Panc1 (cell line): ENCODE data around the gene SLC34A1. TPM values are rescaled to one million over a fixed set of nuclear protein-coding genes. Genes with fewer than 3 reads are reported as not detected.

Source experiments
- ATAC-seq: fragments of 200-7000 bp; cut with Tn5 transposase; 2 replicates; pipeline ENCODE4 v1.9.1; 2020; ENCODE audit warnings: mild to moderate bottlenecking, moderate library complexity
- BruUV-seq: library from RNA; stranded (reverse); fragments of 400-500 nt; replicated peaks from 2 replicates; lab custom pipeline; 2021; lab: Mats Ljungman, UMichigan
- CTCF ChIA-PET: fragments of 300-600 bp; sonication (Branson Sonifier 250); formaldehyde crosslinking; loops from one replicate; lab custom pipeline; 2022; ENCODE audit warnings: antibody characterized with exemption; lab: Charles Lee
- POLR2A ChIA-PET: fragments of 300-600 bp; sonication (Branson Sonifier 250); formaldehyde crosslinking; loops from one replicate; lab custom pipeline; 2022; ENCODE audit warnings: antibody characterized with exemption; lab: Charles Lee
- DNase-seq: peaks from one replicate; pipeline ENCODE4 v3.0.0-alpha.2; 2010; ENCODE audit warnings: low read depth, low spot score
- H3K27ac ChIP-seq: 2 replicates; pipeline ENCODE4 v1.5.1; 2011; ENCODE audit warnings: mild to moderate bottlenecking, low read length, inconsistent platforms
- H3K27me3 ChIP-seq: fragments of 200-500 bp; sonication (Bioruptor generic); 2 replicates; pipeline ENCODE4 v1.6.0; 2014; ENCODE audit warnings: low read length, inconsistent platforms; ENCODE audit not compliant: control insufficient read depth, insufficient read depth
- H3K36me3 ChIP-seq: fragments of 200-500 bp; sonication (Bioruptor generic); 2 replicates; pipeline ENCODE4 v1.5.1; 2014; ENCODE audit warnings: inconsistent platforms, mild to moderate bottlenecking, low read length, moderate library complexity; ENCODE audit not compliant: control insufficient read depth, insufficient read depth
- H3K4me1 ChIP-seq: 2 replicates; pipeline ENCODE4 v1.5.1; 2011; ENCODE audit warnings: inconsistent platforms, mild to moderate bottlenecking, low read length, moderate library complexity; ENCODE audit not compliant: control insufficient read depth, insufficient read depth
- H3K4me3 ChIP-seq, 2 experiments: 2 replicates each; pipeline ENCODE4 v1.5.1; 2011 to 2012; ENCODE audit warnings: low read depth in 2 of 2, low read length in 2 of 2, mild to moderate bottlenecking in 2 of 2, inconsistent platforms in 1 of 2, moderate library complexity in 1 of 2
- H3K9me3 ChIP-seq: fragments of 200-500 bp; sonication (Bioruptor generic); 2 replicates; pipeline ENCODE4 v1.5.1; 2014; ENCODE audit warnings: low read depth, mild to moderate bottlenecking, inconsistent platforms, low read length, moderate library complexity; ENCODE audit not compliant: control insufficient read depth, insufficient read depth
- CTCF ChIP-seq: fragments of 450-650 bp; IDR thresholded peaks from 2 replicates; pipeline ENCODE4 v1.5.1; 2017; ENCODE audit warnings: mild to moderate bottlenecking
- POLR2AphosphoS5 ChIP-seq: IDR thresholded peaks from 2 replicates; pipeline ENCODE4 v1.6.1; 2012; ENCODE audit warnings: mild to moderate bottlenecking, low read depth, low read length, moderate library complexity
- REST ChIP-seq, 2 experiments: IDR thresholded peaks; 2 replicates each; pipeline ENCODE4 v1.6.1; 2011 to 2012; ENCODE audit warnings: low read depth in 2 of 2, control low read depth in 1 of 2, low read length in 1 of 2, mild to moderate bottlenecking in 1 of 2, moderate library complexity in 1 of 2; ENCODE audit not compliant: insufficient read depth in 1 of 2
- SIN3A ChIP-seq: IDR thresholded peaks from 2 replicates; pipeline ENCODE4 v1.6.1; 2012; ENCODE audit warnings: low read depth, mild to moderate bottlenecking, low read length, moderate library complexity, borderline replicate concordance; ENCODE audit not compliant: insufficient read depth
- TCF7L2 ChIP-seq: IDR thresholded peaks from 2 replicates; pipeline ENCODE4 v1.6.1; 2011; ENCODE audit warnings: mild to moderate bottlenecking, low read depth, low read length, inconsistent platforms
- in situ Hi-C: cut with HindIII; loops from 2 replicates; pipeline ENCODE4 v1.10.0; 2016; ENCODE audit warnings: low sequenced_read_pairs, low pct_unique_long_range_greater_than_20kb
- intact Hi-C: fragments of 100-400 bp; cut with micrococcal nuclease; formaldehyde crosslinking; loops from one replicate; pipeline ENCODE4 v1.10.0; 2022; ENCODE audit not compliant: unreplicated experiment
- total RNA-seq: library from RNA; stranded (reverse); gene quantifications from one replicate; pipeline ENCODE4 v1.2.1, GENCODE V29; 2021; ENCODE audit not compliant: unreplicated experiment

Gene SLC34A1
- total RNA-seq, 1 experiment from 2014 or later = not detected

- ATAC-seq (no peak), DNase-seq (no peak)
- Histone ChIP-seq H3K4me3 (no peak overlapping the region; a peak in 1 of 4 replicates), H3K36me3 (no peaks in the 10 kb centered on the region), H3K9me3 (no peaks in the 10 kb centered on the region), H3K27ac (no peak overlapping the region), H3K4me1 (peaks cover 23% of the 10 kb centered on the region), H3K27me3 (no peaks in the 10 kb centered on the region)
- POLR2A ChIA-PET = no interaction called here
- intact Hi-C loops (no loop called here), in situ Hi-C loops (no loop called here)
- TF ChIP-seq SIN3A (no peak), CTCF (no peak), TCF7L2 (no peak), POLR2AphosphoS5 (no peak), REST (IDR thresholded peaks at IDR 0.05; ENCODE audit: insufficient read depth in 1 of 2, low read depth in 2 of 2, low read length in 1 of 2) (no peak)
- TSS peak; percentile 77 for BruUV-seq
- CTCF ChIA-PET = interaction anchor here (0.6 kb wide), 1 partner anchor 31 kb away, joined by 4 read pairs; no protein-coding TSS in a partner anchor
Observed at GRCh38 chr5:177349362-177349647, 34.9 kb upstream of the SLC34A1 start.

- no peak for TF ChIP-seq CTCF
- no peak for TF ChIP-seq POLR2AphosphoS5
- no peak for TF ChIP-seq REST (IDR thresholded peaks at IDR 0.05; ENCODE audit: insufficient read depth in 1 of 2, low read depth in 2 of 2, low read length in 1 of 2)
- no peak for TF ChIP-seq SIN3A
- no peak for TF ChIP-seq TCF7L2
- intact Hi-C loops = no loop called here
Observed at GRCh38 chr5:177349762-177350161, 34.5 kb upstream of the SLC34A1 start.

More at GRCh38 chr5:177349762-177350161, 34.5 kb upstream of the SLC34A1 start:
- Histone ChIP-seq H3K27ac (no peak overlapping the region), H3K36me3 (no peaks in the 10 kb centered on the region), H3K4me1 (peaks cover 23% of the 10 kb centered on the region), H3K4me3 (peak overlapping the region; percentile 90 to 95), H3K9me3 (no peaks in the 10 kb centered on the region), H3K27me3 (no peaks in the 10 kb centered on the region)
- ChIA-PET POLR2A (no interaction called here), CTCF (no interaction called here)
- in situ Hi-C loops = no loop called here
- ATAC-seq (no peak), DNase-seq (no peak)
- no TSS peak for BruUV-seq
